ENCODE data around the gene CLEC4M. TPM values are rescaled to one million over a fixed set of nuclear protein-coding genes. Genes with fewer than 3 reads are reported as not detected.

CLEC4M gene
- total and polyA plus RNA-seq, 7 donors = under 0.01 to 1.4 (median 0.82) TPM; not detected in 4

DNA sequence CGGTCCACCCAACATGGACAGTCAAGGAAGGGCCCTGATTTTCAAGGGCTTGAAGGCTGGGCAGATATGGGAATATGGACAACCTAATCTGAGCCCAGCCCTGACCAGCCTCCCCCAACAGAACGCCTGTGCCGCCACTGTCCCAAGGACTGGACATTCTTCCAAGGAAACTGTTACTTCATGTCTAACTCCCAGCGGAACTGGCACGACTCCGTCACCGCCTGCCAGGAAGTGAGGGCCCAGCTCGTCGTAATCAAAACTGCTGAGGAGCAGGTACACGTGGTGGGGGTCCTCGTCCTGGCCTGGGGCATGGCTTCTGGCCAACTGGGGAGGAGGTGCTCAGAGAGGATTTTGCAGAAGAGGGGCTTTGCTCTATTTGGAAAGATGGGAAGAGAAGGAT, 3.5 kb downstream of the CLEC4M start:
- no peaks in the 10 kb centered on the region for H3K4me1 ChIP-seq
- peak; percentile 50 for DNase-seq
- no peak overlapping the region for H3K27ac ChIP-seq
- 72 to 76% methylated on average over 11 of the region's 11 CpGs for WGBS, 2 donors
- no peaks in the 10 kb centered on the region for H3K36me3 ChIP-seq
- TF ChIP-seq POLR2A (IDR thresholded peaks at IDR 0.05) (no peak), EP300 (IDR thresholded peaks at IDR 0.05) (no peak)
- no peaks in the 10 kb centered on the region for H3K9me3 ChIP-seq
- intact Hi-C loops (cut with DNase I) = no loop called here
- H3K4me3 ChIP-seq = no peak overlapping the region
- H3K27me3 ChIP-seq = peaks cover 0 to 20% (median 0%) of the 10 kb centered on the region in 3 donors

DNA sequence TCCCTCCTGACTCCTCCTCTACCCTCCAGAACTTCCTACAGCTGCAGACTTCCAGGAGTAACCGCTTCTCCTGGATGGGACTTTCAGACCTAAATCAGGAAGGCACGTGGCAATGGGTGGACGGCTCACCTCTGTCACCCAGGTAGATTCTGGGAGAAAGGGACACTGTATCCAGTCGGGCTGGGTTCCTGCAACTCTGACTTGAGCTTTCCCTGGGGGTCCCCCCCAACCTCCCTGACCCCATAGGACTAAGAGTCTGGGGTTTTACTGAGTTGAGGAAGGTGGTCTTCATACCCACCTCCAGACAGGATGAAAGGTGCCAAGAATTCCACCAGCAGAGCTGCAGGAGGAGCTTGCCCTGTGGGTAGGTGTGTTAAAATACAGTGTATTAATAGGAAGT, 4.4 kb downstream of the CLEC4M start:
- WGBS, 2 donors = 69 to 71% methylated on average over 4 of the region's 4 CpGs
- H3K27ac ChIP-seq = no peak overlapping the region
- TF ChIP-seq CTCF (IDR thresholded peaks at IDR 0.05) = no peak
- no peak for TF ChIP-seq EP300 (IDR thresholded peaks at IDR 0.05)
- TF ChIP-seq POLR2AphosphoS5 (IDR thresholded peaks at IDR 0.05) = no peak
- TF ChIP-seq POLR2A (IDR thresholded peaks at IDR 0.05) = no peak
- H3K4me3 ChIP-seq = no peak overlapping the region
- H3K4me1 ChIP-seq = no peaks in the 10 kb centered on the region
- H3K36me3 ChIP-seq = no peaks in the 10 kb centered on the region
- intact Hi-C loops (cut with DNase I) = no loop called here
- no peak for DNase-seq
- H3K27me3 ChIP-seq = peaks cover 0 to 20% (median 0%) of the 10 kb centered on the region in 3 donors
- no peaks in the 10 kb centered on the region for H3K9me3 ChIP-seq

GRCh38 chr19:7769171-7769570, 6.1 kb downstream of the CLEC4M start:
- intact Hi-C loops (cut with DNase I) = no loop called here
- Histone ChIP-seq H3K36me3 (no peaks in the 10 kb centered on the region), H3K9me3 (no peaks in the 10 kb centered on the region), H3K4me1 (no peaks in the 10 kb centered on the region), H3K27ac (no peak overlapping the region), H3K27me3 (peaks cover 0 to 13% (median 0%) of the 10 kb centered on the region in 3 donors), H3K4me3 (no peak overlapping the region)
- WGBS, 2 donors = 82% methylated on average over 2 of the region's 2 CpGs
- TF ChIP-seq CTCF (IDR thresholded peaks at IDR 0.05) = no peak
- no peak for TF ChIP-seq POLR2AphosphoS5 (IDR thresholded peaks at IDR 0.05)
- TF ChIP-seq POLR2A (IDR thresholded peaks at IDR 0.05) = no peak
- no peak for TF ChIP-seq EP300 (IDR thresholded peaks at IDR 0.05)
- no peak for DNase-seq

GRCh38 chr19:7771072-7771471, 8.0 kb downstream of the CLEC4M start:
- no peaks in the 10 kb centered on the region for H3K36me3 ChIP-seq
- no peaks in the 10 kb centered on the region for H3K4me1 ChIP-seq
- H3K9me3 ChIP-seq = no peaks in the 10 kb centered on the region
- TF ChIP-seq POLR2AphosphoS5 (IDR thresholded peaks at IDR 0.05) = no peak
- no peak for TF ChIP-seq CTCF (IDR thresholded peaks at IDR 0.05)
- no peak for TF ChIP-seq POLR2A (IDR thresholded peaks at IDR 0.05)
- TF ChIP-seq EP300 (IDR thresholded peaks at IDR 0.05) = no peak
- intact Hi-C loops (cut with DNase I) = no loop called here
- DNase-seq = no peak
- H3K4me3 ChIP-seq = no peak overlapping the region
- H3K27me3 ChIP-seq = peaks cover 0 to 13% (median 0%) of the 10 kb centered on the region in 3 donors
- no peak overlapping the region for H3K27ac ChIP-seq
- 53 to 74% methylated on average over 8 of the region's 8 CpGs for WGBS, 2 donors

DNA sequence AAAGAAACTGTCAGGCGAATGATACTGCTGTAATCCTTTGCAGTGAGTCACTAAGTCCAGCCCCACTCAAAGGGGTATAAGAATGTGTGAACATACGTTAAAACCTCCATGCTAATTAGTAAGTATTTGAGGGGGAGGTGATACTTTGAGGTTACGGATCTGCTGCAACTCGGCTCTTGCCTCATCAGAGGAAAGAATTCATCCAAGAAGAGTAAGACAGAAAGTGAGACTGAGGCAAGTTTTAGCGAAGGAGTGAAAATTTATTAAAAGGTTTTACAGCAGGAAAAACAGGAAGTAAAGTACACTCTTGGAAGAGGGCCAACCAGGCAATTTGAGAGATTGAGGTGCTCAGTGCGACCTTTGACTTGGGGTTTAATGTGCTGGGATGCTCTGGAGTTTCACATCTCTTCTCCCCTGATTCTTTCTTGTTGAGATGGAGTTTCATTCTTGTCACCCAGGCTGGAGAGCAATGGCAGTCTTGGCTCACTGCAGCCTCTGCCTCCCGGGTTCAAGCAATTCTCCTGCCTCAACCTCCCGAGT, 9.8 kb downstream of the CLEC4M start:
- TF ChIP-seq POLR2AphosphoS5 (IDR thresholded peaks at IDR 0.05) = no peak
- no peak overlapping the region for H3K27ac ChIP-seq
- peaks cover 0 to 9% (median 0%) of the 10 kb centered on the region in 3 donors for H3K27me3 ChIP-seq
- H3K4me1 ChIP-seq = no peaks in the 10 kb centered on the region
- H3K9me3 ChIP-seq = no peaks in the 10 kb centered on the region
- intact Hi-C loops (cut with DNase I) = no loop called here
- H3K4me3 ChIP-seq = no peak overlapping the region
- DNase-seq = no peak
- 7 to 34% methylated on average over 8 of the region's 8 CpGs for WGBS, 2 donors
- H3K36me3 ChIP-seq = no peaks in the 10 kb centered on the region

DNA sequence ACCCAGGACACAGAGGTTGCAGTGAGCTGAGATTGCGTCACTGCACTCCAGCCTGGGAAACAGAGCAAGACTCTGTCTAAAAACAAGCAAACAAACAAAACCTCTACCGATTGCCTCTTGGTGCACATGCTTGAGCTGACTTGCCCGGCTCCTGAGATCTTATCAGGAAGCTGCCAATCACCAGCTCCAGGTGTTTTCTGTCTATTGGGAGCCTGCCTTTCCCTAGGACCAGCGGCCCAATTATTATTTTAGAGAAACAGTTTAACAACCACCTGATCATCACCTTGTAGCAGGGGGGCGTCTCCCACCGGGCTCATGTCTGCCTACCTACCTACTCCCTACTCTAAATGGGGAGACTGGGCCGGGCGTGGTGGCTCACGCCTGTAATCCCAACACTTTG, 10.8 kb downstream of the CLEC4M start:
- TF ChIP-seq POLR2AphosphoS5 (IDR thresholded peaks at IDR 0.05) = no peak
- no peak for TF ChIP-seq POLR2A (IDR thresholded peaks at IDR 0.05)
- no peak for TF ChIP-seq CTCF (IDR thresholded peaks at IDR 0.05)
- no peak for TF ChIP-seq EP300 (IDR thresholded peaks at IDR 0.05)
- H3K27ac ChIP-seq = no peak overlapping the region
- no peaks in the 10 kb centered on the region for H3K9me3 ChIP-seq
- H3K36me3 ChIP-seq = no peaks in the 10 kb centered on the region
- no peak for DNase-seq
- H3K4me3 ChIP-seq = no peak overlapping the region
- WGBS, 2 donors = 57 to 74% methylated on average over 9 of the region's 9 CpGs
- peaks cover 0 to 9% (median 0%) of the 10 kb centered on the region in 3 donors for H3K27me3 ChIP-seq
- no peaks in the 10 kb centered on the region for H3K4me1 ChIP-seq
- intact Hi-C loops (cut with DNase I) = no loop called here
